GM19239 (cell line): ENCODE data around the gene ZNF616.
"Not testable (repeated sequence)": the region's sequence is repeated elsewhere in the genome, so short reads cannot be mapped to it uniquely, and the experiment has no call there.

ENCODE experiments used
- DNase-seq: peaks from one replicate; pipeline ENCODE4 v3.0.0; 2011; ENCODE audit warnings: low spot score; ENCODE audit not compliant: insufficient read length
- FAIRE-seq: peaks from 2 replicates; lab custom pipeline; 2011; peaks lifted over from hg19 to GRCh38; lab: Jason Lieb, UNC

ZNF616 gene

DNA sequence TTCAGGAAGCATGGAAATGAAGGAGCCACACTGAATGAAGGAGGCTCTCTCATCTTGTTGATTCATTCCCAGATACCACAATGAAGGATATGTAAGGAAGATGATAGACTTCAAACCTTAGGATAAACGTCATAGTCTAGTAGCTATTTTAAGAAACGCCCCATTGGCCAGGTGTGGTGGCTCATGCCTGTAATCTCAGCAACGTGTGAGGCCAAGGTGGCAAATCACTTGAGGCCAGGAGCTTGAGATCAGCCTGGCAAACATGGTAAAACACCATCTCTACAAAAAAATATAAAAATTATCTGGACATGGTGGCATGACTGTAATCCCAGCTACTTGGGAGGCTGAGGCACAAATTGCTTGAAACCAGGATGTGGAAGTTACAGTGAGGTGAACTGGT lies 27.1 kb downstream of the ZNF616 start:
- FAIRE-seq (no peak), DNase-seq (no peak)

DNA sequence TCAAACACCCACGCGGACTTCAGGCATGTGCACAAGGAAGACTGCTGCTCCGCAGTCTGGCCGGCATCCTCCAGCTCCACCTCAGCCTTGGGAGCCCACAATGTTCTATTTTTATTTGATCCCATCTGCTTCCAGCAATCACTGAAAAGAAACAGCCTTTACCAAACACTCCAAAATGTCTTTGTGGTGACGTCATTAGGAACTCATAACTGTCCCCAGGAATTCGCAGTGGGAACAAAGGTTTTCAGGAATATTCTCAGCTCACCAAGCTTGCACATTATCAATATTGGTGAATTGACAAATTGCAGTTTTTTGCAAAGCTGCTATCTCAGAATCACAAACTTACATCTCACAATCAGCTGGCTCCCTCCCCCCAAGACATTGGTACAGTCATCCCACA lies 29.0 kb downstream of the ZNF616 start:
- FAIRE-seq (no peak), DNase-seq (no peak)

DNA sequence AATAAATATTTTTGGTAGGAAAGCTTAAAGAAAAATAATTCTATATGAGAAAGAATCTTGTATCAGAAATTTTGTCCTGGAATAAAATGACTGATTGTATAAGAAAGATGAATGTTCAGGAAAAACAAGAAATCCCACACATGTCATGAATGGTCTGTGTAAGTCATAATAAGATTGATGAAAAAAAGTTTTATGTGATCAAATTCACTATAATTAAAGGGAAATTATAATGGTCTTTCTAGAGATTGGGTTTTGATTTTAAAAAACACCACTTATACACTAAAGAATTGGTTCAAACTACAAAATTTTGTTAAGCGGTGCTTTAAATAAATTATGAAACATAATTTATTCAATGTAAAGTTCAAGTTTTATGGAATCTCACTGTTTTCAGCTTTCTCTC lies 37.0 kb downstream of the ZNF616 start:
- FAIRE-seq (no peak), DNase-seq (no peak)

DNA sequence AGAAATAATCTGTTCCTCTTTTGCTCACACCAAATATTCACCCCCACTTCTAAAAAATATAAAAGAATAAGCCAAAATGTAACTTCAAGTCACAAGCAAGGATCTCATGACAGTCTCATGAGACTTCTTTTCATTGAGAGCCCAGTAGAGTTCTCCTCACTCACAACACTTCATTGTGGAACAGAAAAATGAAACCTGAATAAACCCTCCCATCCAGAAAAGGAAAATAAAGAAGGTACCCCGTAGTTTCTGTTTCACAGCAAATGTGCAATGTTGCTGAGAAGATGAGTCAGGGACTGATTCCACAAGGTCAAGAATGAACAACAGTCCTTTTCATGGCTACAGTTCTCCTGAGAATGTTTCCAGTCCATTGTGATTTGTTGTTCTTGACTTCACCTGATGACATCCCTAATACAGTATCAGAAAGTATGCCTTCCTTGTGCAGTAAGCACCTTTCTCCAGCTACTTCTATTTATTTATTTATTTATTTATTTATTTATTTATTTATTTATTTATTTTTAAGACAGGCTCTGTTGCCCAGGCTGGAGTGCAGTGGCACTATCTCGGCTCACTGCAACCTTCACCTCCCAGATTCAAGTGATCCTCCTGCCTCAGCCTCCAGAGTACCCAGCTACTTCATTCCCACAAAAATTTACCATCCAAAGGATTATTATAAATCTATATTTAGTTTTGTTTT lies 37.7 kb downstream of the ZNF616 start:
- FAIRE-seq (no peak), DNase-seq (no peak)

DNA sequence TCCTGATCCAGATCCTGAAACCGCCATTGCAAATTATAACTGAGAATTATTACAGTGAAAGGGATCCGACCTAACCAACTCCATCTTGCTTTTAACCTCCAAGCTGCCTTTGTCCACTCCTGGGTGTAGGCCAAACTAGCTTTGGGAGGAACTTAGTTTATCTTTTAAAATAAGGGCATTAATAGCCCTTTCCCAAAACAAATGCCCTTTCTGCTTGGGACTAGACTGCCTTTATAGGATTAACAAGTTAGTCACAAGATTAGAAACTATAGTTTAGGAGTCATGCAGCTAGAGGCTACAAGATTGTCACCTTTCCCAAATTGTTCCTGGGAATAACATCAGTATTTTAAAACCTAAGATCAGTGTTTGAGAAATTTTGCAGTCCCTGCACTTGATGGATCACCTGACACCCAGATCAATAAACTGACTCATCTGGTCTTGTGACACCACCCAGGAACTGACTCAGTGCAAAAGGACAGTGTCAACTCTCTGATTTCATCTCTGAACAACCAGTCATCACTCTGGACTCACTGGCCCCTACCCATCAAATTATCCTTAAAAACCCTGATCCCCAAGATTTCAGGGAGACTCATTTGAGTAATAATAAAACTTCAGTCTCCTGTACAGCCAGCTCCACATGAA lies 40.1 kb downstream of the ZNF616 start:
- FAIRE-seq (no peak), DNase-seq (no peak)

DNA sequence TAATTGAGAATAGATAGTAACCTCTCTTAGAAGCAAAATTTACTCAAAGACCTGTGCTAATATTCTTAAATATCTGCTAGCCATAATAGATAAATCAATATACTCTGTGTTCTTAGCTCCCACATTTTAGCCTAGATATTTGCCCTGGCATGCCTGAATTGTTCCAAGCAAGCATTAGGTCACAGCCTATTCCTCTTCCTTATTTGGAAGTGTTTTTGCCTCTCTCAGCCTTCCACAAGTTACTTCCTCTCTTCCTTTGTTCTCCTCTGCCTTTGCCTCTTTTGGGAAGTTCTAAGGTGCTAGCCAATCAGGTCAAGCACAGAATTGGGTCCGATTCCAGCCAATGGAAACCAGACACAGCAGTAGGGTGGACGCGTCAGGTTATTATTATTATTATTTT lies 43.3 kb downstream of the ZNF616 start:
- FAIRE-seq, DNase-seq: not testable (repeated sequence)

DNA sequence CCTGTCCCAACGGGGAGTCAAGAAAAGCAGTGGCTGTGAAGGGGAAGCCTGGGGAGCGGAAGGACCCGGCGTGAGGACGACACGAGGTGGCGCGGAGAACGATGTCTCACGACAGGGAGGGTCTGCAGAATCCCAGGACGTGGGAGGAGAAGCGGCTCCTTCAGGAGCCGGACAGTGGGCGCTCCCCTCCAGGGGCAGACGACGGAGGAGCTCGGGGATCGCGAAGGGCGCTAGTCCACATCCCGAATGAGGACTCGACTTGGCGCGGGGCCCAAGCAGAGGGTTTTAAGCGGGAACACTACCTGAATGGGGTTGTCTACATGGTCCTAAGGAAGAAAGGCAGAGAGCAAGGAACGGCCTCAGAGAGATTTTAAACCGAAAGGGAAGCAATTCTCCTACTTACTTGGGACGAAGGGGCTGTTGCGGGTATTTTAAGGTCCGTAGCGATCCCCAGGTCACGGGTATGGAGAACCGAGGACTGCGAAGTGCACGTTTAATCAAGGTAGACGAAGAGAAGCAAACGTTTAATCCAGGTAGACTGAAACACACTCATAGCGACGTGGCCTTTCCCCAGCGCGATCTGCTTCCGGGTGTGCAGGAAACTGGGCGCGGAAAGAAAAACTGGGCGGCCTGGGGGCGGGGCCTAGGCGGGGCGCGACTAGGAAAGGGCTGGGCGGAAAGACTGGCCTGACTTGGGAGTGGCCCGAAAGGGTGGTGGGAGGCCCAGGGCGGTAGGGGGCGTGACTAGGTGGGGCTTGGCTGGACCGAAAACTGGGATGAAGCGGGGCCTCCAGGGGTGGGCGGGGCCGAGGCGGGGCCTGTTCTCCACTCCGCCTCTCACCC lies 44.3 kb downstream of the ZNF616 start, which contains the start of gene ZNF841:
ZNF841 (minus strand) TSS at position 594 of the 843 bp plus-strand sequence. CDS start 10,964 bp downstream, outside the sequence.
- DNase-seq (peak; percentile 57), FAIRE-seq (peak; percentile 90)

DNA sequence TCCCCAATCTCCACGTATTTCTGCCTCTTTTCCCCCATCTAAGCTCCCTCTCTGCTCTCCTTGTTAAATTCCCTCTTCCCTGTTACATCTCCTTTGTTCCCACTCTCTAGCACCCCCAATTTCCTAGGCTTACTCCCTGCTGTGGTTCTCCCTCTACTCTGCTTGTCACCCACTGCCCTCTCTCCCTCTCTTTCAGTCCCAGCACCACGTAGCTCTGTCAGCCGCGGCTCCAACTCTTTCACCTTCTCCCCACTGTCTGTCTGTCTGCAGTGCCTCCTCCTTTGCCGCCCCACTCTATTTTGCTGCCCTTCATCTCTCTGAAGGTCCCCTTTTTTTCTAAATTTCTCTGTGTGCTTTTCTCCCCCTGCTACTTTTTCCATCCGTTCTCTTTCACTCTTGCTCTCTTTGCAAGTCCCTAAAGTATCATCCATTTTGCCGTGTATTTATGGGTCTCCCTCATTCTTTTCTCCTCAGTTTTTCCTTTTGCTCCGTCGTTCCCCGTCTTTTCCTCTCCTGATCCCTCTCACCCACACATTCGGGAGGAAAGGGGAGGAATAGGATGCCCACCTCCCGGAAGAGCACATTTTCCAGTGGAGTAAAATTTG lies 45.1 kb downstream of the ZNF616 start:
- no peak for FAIRE-seq
- DNase-seq, result no peak

DNA sequence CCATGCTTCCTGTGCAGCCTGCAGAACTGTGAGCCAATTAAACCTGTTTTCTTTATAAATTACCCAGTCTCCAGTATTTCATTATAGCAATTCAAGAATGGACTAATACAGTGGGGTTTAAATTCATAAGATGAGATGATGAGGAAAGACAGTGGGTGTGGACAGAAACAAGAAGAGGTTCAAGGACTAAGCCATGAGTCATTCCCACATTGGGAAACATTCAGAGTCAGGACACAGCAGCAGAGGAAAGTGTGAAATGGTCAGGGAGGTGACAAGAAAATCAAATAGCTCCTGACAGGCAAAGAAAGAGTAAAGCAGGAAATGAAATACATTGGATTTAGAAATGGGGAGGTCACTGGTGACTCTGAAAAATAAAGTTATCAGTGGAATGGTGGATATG lies 53.3 kb downstream of the ZNF616 start:
- no peak for FAIRE-seq
- no peak for DNase-seq

DNA sequence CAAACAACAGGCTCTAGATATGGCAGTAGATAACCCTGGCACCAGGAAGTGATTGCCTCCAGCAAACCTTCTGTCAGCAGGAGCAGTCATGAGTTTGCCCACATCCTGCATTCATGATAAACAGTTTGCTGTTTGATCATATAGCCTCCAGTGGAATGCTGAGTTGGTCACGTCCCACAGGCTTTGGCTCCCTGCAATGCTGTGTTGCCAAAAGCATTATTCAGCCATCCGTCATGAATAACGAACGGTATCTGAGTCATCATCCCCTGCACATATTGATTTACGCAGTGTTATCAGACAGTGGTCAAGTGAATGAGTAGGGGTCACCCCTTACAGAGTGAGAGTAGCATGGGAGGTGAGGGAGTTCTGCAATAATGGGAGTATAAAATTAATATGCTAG lies 69.2 kb downstream of the ZNF616 start:
- no peak for DNase-seq
- FAIRE-seq, result no peak

DNA sequence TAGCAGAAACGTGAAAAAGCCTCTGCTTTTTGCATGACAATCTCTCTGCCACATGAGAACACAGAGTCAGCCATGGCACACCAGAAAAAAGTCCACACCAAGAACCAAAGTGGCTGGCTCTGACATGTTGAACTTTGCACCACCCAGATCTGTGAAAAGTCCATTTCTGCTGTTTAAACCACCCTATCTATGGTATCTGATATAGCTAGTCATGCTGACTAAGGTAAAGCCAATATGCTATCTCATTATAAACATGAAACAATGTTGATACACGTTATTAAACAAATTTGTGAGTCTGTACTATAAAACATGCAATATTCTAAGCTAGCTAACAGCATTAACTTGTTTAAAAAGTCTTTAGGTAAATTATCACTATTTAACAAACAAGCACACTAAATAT lies 70.1 kb downstream of the ZNF616 start:
- no peak for FAIRE-seq
- no peak for DNase-seq

DNA sequence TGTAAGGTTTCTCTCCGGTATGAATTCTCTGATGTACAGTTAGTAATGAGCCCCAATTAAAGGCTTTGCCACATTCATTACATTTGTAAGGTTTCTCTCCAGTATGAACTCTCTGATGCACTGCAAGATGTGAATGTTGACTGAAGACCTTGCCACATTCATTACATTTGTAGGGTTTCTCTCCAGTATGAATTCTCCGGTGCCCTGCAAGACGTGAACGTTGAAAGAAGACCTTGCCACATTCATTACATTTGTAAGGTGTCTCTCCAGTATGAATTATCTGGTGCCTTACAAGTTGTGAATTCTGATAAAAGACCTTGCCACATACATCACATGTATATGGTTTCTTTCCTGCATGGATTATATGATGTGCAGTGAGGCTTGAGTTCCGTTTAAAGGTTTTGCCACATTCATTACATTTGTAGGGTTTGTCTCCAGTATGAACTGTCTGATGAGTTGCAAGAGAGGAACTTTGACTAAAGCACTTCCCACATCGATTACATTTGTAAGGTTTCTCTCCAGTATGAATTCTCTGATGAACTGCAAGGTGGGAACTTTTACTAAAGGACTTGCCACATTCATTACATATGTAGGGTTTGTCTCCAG lies 73.4 kb downstream of the ZNF616 start:
- no peak for FAIRE-seq

DNA sequence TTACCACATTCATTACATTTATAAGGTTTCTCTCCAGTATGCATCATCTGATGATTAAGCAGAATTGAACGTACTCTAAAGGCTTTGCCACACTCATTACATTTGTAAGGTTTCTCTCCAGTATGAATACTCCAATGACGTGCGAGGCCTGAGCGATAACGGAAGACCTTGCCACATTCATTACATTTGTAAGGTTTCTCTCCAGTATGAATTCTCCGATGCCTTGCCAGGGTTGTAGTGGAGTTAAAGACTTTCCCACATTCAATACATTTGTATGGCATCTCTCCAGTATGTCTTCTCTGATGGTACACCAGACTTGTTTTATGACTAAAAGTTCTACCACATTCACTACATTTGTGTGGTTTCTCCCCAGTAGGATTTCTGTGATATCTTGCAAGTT lies 74.3 kb downstream of the ZNF616 start:
- FAIRE-seq (no peak), DNase-seq (no peak)

More for the DNA sequence above, 73.4 kb downstream of the ZNF616 start:
- no peak for DNase-seq
